Nephron progenitor cell (in vitro differentiated cells): ENCODE results near the gene TMEM263.

Source experiments
- DNase-seq: peaks from one replicate; pipeline ENCODE4 v3.0.0; 2021
- H3K27ac Mint-ChIP-seq: 2 replicates; pipeline ENCODE4 v1.8.0; 2021; ENCODE audit warnings: mild to moderate bottlenecking, moderate library complexity, mixed read lengths
- H3K27me3 Mint-ChIP-seq: 2 replicates; pipeline ENCODE4 v1.8.0; 2021; ENCODE audit warnings: mild to moderate bottlenecking, low read depth, mixed read lengths; ENCODE audit not compliant: poor library complexity
- H3K36me3 Mint-ChIP-seq: 2 replicates; pipeline ENCODE4 v1.8.0; 2021; ENCODE audit warnings: low read depth, mixed read lengths
- H3K4me1 Mint-ChIP-seq: 2 replicates; pipeline ENCODE4 v1.8.0; 2021; ENCODE audit warnings: mixed read lengths
- H3K4me3 Mint-ChIP-seq: 2 replicates; pipeline ENCODE4 v1.8.0; 2021; ENCODE audit warnings: mild to moderate bottlenecking, moderate library complexity, mixed read lengths
- H3K9me3 Mint-ChIP-seq: 2 replicates; pipeline ENCODE4 v1.8.0; 2021; ENCODE audit warnings: mild to moderate bottlenecking, moderate library complexity, mixed read lengths
- TF ChIP-seq, protein P1 (sequence below): fragments of 200-600 bp; sonication (generic); IDR thresholded peaks from 2 replicates; pipeline ENCODE4 v1.5.0; 2021; ENCODE audit warnings: antibody characterized with exemption

TMEM263 gene

DNA sequence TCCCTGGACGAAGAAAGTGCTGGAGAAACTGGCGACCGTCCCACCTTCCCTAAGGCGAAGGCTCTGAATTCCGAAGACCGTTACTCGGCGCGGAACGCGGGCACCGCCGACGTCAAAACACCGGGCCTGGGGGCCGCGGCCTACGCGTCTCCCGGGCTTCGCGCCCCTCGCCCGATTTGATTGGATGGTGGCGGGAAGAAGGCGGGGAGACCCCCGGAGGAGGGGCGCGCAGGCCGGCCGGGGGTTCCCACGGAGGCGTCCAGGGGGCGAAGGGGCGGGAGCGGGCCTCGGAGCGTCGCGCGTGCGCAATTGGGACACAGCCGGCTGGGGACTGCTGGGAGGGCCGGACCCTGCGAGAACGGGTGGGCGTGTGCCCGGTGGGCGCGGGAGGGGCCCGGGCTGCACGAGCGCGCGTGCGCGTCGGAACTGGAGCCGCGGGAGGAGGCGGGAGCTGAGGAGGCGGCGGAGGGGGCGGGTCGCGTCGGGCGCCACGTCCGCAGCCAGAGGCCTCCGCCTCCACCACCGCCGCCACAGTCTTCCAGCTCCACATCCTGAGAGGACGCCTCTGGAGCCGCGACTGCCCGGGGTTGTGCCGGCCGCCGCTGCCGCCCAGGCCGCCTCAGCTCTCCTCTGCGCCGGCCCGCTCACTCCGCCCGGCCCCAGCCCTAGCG is at the start of gene TMEM263:
Gene TMEM263 (plus strand): TSS at position 531 of the 671 bp plus-strand sequence. CDS start 11,210 bp downstream, outside the sequence.
- Mint-ChIP-seq H3K4me3 (peak within 1 kb of the TSS; percentile 100), H3K36me3 (peaks cover 18% of the 10 kb centered on the region), H3K9me3 (peaks cover 15% of the 10 kb centered on the region), H3K27ac (peak within 1 kb of the TSS; percentile 97), H3K27me3 (peaks cover 4% of the 10 kb centered on the region), H3K4me1 (peaks cover 25% of the 10 kb centered on the region)
- TF ChIP-seq, protein P1, sequence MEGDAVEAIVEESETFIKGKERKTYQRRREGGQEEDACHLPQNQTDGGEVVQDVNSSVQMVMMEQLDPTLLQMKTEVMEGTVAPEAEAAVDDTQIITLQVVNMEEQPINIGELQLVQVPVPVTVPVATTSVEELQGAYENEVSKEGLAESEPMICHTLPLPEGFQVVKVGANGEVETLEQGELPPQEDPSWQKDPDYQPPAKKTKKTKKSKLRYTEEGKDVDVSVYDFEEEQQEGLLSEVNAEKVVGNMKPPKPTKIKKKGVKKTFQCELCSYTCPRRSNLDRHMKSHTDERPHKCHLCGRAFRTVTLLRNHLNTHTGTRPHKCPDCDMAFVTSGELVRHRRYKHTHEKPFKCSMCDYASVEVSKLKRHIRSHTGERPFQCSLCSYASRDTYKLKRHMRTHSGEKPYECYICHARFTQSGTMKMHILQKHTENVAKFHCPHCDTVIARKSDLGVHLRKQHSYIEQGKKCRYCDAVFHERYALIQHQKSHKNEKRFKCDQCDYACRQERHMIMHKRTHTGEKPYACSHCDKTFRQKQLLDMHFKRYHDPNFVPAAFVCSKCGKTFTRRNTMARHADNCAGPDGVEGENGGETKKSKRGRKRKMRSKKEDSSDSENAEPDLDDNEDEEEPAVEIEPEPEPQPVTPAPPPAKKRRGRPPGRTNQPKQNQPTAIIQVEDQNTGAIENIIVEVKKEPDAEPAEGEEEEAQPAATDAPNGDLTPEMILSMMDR = no peak
- peak; percentile 97 for DNase-seq

DNA sequence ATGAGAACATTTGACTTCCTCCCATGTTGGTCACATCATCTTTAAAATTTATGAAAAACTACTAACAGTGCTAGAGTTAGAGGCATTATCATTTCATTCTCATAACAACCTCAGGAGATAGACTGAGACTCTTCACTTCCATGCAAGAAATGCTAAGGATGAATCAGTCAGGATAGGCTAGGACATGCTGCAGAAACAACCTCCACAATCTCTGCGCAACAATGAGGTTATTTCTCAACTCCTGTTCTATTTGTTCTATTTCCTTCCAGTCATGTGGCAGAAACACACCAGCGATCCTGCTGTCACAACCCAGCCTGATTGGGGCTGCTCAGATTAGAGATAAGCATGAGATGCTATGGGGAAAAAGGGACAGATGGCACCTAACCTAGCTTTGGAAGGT is 49.0 kb upstream of the TMEM263 start:
- Mint-ChIP-seq H3K27ac (no peak overlapping the region), H3K4me1 (peaks cover 22% of the 10 kb centered on the region), H3K4me3 (no peak overlapping the region), H3K27me3 (peaks cover 6% of the 10 kb centered on the region), H3K9me3 (no peaks in the 10 kb centered on the region), H3K36me3 (no peaks in the 10 kb centered on the region)
- TF ChIP-seq, protein P1 = no peak
- no peak for DNase-seq

DNA sequence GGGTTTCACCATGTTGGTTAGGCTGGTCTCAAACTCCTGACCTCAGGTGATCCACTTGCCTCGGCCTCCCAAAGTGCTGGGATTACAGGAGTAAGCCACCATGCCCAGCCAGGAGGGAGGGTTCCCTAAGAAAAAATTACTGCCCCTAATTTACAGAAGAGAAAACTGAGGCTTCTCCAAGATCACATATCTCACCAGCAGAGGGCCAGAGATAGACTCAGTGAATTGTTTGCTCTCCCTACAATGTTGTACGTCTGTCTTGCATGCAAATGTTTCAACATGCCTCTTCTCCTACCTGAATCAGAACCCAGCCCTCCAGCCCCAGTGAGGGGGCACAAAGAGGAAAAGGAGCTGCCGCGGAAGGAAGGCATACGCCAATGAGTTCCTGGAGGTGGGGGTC is 48.3 kb upstream of the TMEM263 start:
- peaks cover 6% of the 10 kb centered on the region for H3K27me3 Mint-ChIP-seq
- H3K27ac Mint-ChIP-seq = no peak overlapping the region
- no peaks in the 10 kb centered on the region for H3K9me3 Mint-ChIP-seq
- H3K4me3 Mint-ChIP-seq = no peak overlapping the region
- DNase-seq = no peak
- H3K4me1 Mint-ChIP-seq = peaks cover 21% of the 10 kb centered on the region
- TF ChIP-seq, protein P1 = no peak
- no peaks in the 10 kb centered on the region for H3K36me3 Mint-ChIP-seq

DNA sequence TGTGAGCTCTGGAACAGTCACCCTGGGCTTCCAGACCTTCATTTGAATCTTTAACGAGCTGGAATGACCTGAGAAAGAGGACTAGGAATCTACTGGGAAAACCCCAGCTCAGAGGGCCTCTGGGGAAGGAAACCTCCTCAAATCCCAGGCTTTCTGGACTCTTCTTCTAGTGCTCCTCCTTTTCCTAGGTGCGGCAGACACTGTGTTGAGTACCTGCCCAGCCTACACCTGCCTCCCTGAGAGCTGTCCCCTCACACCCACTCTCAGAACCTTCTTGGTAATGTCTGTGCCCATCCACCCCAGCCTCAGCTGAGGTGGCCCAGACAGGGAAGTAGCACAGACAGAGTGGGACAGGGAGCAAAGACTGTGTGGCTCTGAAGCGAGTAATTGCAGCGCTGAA is 47.9 kb upstream of the TMEM263 start:
- H3K4me1 Mint-ChIP-seq = peaks cover 20% of the 10 kb centered on the region
- H3K27me3 Mint-ChIP-seq = peaks cover 2% of the 10 kb centered on the region
- H3K4me3 Mint-ChIP-seq = no peak overlapping the region
- H3K27ac Mint-ChIP-seq = no peak overlapping the region
- H3K9me3 Mint-ChIP-seq = no peaks in the 10 kb centered on the region
- H3K36me3 Mint-ChIP-seq = no peaks in the 10 kb centered on the region
- TF ChIP-seq, protein P1 = no peak
- DNase-seq = no peak

DNA sequence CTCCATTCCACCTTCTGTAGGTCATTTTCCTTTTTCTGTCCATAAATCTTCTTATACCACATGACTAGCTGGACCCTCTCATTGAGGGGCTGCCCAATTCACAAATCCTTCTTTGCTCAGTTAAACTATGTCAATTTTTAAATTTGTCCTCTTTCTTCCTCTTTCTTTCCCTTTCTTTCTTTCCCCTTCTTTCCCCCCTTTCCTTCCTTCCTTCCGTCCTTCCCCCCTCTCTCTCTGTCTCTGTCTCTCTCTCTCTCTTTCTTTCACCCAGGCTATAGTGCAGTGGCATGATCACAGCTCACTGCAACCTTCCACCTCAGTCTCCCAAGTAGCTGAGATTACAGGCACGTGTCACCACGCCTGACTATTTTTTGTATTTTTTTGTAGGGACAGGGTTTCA is 47.1 kb upstream of the TMEM263 start:
- peaks cover 15% of the 10 kb centered on the region for H3K4me1 Mint-ChIP-seq
- H3K27me3 Mint-ChIP-seq = no peaks in the 10 kb centered on the region
- no peaks in the 10 kb centered on the region for H3K36me3 Mint-ChIP-seq
- no peak for DNase-seq
- TF ChIP-seq, protein P1 = no peak
- no peak overlapping the region for H3K4me3 Mint-ChIP-seq
- H3K27ac Mint-ChIP-seq = no peak overlapping the region
- no peaks in the 10 kb centered on the region for H3K9me3 Mint-ChIP-seq

DNA sequence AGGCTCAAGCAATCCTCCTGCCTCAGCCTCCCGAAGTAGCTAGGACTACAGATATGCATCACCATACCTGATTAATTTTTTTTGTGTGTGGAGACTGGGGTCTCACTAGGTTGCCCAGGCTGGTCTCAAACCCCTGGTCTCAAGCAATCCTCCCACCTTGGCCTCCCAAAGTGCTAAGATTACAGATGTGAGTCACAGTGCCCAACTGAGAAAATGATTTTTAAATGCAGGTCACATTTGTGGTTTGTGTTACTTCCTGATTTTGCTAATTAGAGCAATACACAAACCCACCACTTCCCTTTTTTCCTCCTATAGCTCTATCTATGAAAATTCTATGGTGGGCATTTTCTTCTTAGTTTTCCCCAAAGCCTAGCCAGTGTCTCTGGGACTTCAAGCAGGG is 45.5 kb upstream of the TMEM263 start:
- TF ChIP-seq, protein P1 = no peak
- H3K4me1 Mint-ChIP-seq = peaks cover 13% of the 10 kb centered on the region
- H3K4me3 Mint-ChIP-seq = no peak overlapping the region
- no peaks in the 10 kb centered on the region for H3K9me3 Mint-ChIP-seq
- H3K27me3 Mint-ChIP-seq = no peaks in the 10 kb centered on the region
- DNase-seq = no peak
- H3K27ac Mint-ChIP-seq = no peak overlapping the region
- H3K36me3 Mint-ChIP-seq = no peaks in the 10 kb centered on the region
